GM21619 (cell line): ENCODE data around the gene TMEM187.
A peak's percentile ranks its signal among the peaks of the same experiment; 100 is the strongest.
"Not testable (repeated sequence)": the region's sequence is repeated elsewhere in the genome, so short reads cannot be mapped to it uniquely, and the experiment has no call there.

Experiments
- ATAC-seq: cut with Tn5 transposase; IDR thresholded peaks from one replicate; pipeline ENCODE4 v1.9.1; 2021; ENCODE audit not compliant: unreplicated experiment

The TMEM187 gene

DNA sequence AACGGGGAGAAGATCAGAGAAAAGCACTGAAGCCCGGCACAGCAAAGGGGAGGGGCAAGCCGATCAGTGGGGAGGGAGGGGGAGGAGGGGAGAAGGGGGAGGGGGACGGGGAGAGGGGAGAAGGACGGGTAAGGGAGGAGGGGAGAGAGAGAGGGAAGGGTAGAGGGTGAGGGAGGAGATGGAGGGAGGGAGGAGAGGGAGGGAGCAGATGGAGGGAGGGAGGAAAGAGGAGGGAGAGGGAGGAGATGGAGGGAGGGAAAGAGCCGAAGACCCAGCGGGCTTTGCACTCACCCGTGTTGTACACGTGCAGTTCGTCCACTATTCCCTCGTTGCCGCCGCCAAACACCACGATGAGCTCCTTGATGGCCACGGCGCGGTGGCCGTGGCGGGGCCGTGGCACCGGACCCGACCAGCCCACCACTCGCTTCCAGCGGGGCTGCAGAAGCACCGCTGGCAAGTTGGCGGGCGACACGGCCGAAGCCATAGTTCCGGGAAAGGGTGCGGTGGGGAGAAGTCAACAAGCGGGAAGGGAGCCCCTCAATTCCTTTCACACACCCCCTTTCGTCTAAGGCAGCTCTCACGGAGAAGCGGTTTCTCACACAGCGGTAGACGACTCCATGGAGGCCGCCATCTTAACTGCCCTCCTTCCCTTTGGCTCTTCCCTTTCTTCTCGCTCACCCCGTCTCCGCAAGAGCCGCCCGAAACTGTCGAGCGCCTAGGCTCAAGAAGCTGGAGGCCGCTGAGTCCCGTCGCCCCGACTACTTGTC is 2.0 kb upstream of the TMEM187 start:
- ATAC-seq: no peak

- peak; percentile 30 for ATAC-seq
Observed at GRCh38 chrX:153971124-153971449, 1.5 kb upstream of the TMEM187 start.

DNA sequence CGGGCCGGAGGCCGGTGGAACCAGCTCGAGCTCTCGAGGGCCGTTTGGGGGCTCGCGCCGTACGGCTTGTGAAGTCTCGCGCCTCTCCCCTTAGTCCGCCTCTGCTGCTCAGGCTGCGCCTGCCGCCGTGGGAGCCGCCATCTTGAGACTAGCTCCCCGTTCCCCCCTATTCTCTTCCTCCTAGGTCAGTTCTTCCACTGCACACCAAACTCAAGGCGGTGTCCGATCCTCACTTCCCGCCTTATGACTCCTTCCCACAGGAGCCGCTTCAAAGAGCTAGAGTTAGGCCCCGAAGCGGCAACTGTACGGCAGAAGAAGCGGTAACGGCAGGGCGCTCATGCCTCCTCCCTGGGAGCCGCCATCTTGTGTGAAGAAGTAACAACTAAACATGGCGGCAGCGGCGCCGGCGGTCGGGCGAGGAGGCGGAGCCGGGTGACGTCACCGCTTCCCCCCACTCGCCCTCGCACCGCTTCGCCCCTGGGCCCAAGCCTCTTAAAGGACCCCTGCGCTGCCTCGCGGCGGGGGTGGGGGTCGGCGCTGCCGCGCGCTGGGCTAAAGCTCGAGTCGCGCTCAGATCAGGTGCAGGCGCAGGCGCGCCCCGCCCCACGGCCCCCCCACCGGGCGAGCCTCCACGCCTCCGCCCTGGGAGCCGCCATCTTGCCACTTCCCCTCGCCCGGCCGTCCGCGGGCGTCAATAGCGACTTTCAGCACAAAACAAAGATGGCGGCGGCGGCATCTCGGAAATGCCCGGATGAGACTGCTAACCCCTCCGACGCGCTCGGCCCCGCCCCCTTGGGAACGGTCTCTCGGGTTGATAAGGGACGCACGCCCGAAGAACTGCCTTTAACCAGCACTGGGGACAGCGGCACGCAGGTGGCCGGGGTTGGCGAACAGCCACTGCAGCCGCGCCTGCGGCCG is 845 bp upstream of the TMEM187 start, which contains the start of gene HCFC1:
Gene HCFC1 (minus strand): TSS at position 369 of the 918 bp plus-strand sequence. CDS start 978 bp downstream, outside the sequence.
- ATAC-seq: peak; percentile 33

GRCh38 chrX:153973127-153974002 is 811 bp downstream of the TMEM187 start:
- no peak for ATAC-seq

DNA sequence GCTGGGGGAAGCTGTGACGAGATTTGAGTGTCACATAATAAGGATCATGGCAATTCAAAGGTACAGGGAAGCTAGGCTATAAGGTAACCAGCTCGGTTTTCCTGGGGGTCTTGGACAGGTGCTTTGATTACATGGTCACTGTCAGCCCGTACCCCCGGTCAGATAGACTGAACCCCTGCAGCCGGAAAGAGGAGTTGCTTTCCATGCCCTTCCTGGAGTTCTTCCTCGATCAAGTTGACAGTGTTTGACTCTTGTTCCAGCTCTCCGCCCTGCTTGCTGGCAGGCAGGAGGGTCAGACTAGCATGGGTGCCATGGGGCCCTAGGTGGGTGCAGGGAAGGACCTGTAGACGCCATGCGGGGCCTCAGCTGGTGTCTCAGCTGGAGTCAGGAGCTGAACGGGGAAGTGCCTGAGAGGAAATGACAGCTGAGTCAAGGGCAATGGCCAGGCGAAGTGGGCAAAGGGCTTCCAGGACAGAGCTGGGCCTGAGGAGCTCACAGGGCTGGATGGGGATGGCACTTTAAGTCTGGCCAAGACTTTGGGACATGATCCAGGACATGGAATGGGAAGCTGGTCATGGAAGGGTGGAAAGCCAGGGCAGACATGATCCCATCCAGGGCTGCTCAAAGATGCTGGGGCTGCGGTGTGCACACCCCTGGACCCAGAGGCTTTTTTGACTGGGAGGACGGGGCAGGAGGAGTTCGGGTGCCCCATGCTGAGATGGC is 1.6 kb downstream of the TMEM187 start:
- no peak for ATAC-seq

DNA sequence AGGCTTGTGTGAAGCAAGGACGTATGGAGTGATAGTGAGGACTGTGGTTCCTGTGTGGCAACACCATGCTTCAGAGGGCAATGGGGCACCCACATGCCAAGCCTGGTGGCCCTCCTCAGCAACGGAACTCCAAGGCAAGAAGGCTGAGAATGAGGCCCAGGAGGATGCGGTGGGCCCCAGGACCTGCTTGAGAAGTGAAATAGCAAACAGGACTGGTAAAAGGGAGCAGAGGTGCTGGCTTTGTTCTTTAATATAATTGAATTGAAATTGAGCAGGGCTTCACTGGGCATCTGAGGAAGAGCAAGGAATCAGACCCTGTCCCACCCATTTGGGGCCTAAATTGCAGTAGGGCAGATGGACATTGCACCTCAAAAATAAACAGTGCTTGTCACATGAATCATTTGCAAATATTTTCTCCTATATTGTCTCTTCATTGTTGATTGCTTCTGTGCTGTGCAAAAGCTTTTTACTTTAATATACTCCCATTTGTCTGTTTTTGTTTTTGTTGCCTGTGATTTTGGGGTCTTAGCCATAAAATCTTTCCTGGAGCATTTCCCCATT is 2.3 kb downstream of the TMEM187 start:
- ATAC-seq: no peak

DNA sequence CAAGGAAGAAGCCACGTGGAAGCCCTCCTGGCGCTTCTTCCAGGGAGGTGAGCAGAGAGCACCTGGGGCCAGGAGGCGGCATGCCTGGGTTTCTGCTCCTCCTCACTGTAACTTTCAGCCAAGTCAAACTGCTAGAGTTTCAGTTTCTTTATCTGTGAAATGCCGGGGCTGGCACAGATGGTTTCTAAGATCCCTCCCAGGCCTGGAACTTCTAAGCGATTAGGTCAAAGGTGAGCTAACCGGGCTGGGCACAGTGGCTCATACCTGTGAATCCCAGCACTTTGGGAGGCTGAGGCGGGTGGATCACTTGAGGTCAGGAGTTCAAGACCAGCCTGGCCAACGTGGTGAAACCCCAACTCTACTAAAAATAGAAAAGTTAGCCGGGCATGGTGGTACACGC is 7.8 kb downstream of the TMEM187 start:
- ATAC-seq: not testable (repeated sequence)

GRCh38 chrX:153981231-153981630 is 8.7 kb downstream of the TMEM187 start:
- ATAC-seq: no peak

- no peak for ATAC-seq
Observed at GRCh38 chrX:153981771-153982533, 9.4 kb downstream of the TMEM187 start.

GRCh38 chrX:153983321-153983801 is 10.8 kb downstream of the TMEM187 start:
- no peak for ATAC-seq

GRCh38 chrX:153984351-153985178 is 12.0 kb downstream of the TMEM187 start:
- ATAC-seq: peak; percentile 33

DNA sequence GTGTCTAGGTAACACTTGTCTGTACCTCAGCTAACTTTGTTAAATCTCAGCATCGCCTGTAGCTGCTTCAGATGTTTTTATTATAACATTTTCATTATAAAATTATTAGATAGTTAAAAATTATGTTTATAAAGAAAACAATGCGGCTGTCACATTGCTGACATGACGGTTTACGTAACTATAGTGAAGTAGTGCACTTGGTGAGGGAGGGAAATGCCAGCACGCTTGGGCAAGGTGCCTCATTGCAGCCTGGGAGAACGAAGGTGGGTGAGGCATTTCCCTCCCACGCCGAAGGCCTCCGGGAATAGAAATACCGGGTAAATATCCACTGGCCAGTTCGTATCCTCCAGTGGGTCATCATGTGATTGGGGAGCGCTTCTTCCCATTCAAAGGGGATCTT is 15.9 kb downstream of the TMEM187 start:
- no peak for ATAC-seq

- no peak for ATAC-seq
Observed at GRCh38 chrX:153989973-153990655, 17.6 kb downstream of the TMEM187 start.

DNA sequence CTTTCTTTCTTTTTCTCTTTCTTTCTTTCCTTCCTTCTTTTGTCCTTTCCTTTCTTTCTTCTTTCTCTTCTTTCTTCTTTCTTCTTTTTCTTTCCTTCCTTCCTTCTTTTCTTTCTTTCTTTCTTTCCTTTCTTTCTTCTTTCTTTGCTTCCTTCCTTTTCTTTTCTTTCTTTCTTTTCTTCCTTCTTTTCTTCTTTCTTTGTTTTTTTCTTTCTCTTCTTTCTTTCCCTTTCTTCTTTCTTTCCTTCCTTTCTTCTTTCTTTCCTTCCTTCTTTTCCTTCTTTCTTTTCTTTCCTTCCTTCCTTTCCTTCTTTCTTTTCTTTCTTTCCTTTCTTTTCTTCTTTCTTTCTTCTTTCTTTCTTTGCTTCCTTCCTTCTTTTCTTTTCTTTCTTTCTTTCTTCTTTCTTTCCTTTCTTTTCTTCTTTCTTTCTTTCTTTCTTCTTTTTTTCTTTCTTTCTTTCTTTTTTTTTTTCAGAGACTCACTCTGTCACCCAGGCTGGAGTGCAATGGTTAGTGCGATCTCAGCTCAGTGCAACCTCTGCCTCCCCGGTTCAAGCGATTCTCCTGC is 18.5 kb downstream of the TMEM187 start:
- ATAC-seq: no peak

- no peak for ATAC-seq
Observed at GRCh38 chrX:153992180-153992579, 19.6 kb downstream of the TMEM187 start.

GRCh38 chrX:153993079-153993478 is 20.5 kb downstream of the TMEM187 start:
- no peak for ATAC-seq

DNA sequence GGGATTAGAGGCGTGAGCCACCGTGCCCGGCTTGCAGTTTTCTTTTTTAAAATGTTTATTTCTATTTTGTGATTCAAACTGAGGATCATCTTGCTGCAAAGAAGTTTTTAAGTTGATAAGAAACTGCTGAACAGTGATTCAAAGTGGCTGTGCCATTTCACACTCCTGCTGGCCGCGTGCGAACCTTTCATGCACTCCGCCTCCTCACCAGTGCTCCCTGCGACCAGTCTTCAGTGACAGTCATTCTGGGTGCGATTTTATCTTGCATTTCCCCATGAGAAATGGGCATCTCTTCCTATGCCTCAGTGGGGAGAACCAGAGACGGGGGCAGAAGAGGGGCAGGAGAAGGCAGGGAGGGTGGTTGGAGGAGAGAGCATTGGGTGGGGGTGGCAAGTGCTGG is 21.4 kb downstream of the TMEM187 start:
- no peak for ATAC-seq
